PC-3 (cell line): ENCODE measurements around the gene TAOK2. TPM values are rescaled to one million over a fixed set of nuclear protein-coding genes. Genes with fewer than 3 reads are reported as not detected.

Source experiments
- ATAC-seq: fragments of 200-7000 bp; cut with Tn5 transposase; 2 replicates; pipeline ENCODE4 v1.9.1; 2020; ENCODE audit warnings: mild to moderate bottlenecking, moderate library complexity
- BruUV-seq: library from RNA; stranded (reverse); fragments of 400-500 nt; replicated peaks from 2 replicates; lab custom pipeline; 2021; lab: Mats Ljungman, UMichigan
- CTCF ChIA-PET: fragments of 300-600 bp; sonication (Branson Sonifier 250); formaldehyde crosslinking; loops from one replicate; lab custom pipeline; 2022; ENCODE audit warnings: antibody characterized with exemption; lab: Charles Lee
- POLR2A ChIA-PET: fragments of 300-600 bp; sonication (Branson Sonifier 250); formaldehyde crosslinking; loops from one replicate; lab custom pipeline; 2022; ENCODE audit warnings: antibody characterized with exemption; ENCODE audit not compliant: unreplicated experiment; lab: Charles Lee
- DNase-seq: peaks from one replicate; pipeline ENCODE4 v3.0.0-alpha.2; 2015
- H2AFZ ChIP-seq: fragments of 300-600 bp; sonication (generic); 2 replicates; pipeline ENCODE4 v1.6.0; 2016; ENCODE audit warnings: antibody characterized with exemption, low read length
- H3F3A ChIP-seq: fragments of 300-600 bp; sonication (generic); one replicate; pipeline ENCODE4 v1.6.0; 2017; ENCODE audit warnings: antibody characterized with exemption, low read length, control low read depth, mild to moderate bottlenecking; ENCODE audit not compliant: unreplicated experiment
- H3K27ac ChIP-seq: fragments of 300-600 bp; sonication (generic); 2 replicates; pipeline ENCODE4 v1.5.1; 2016; ENCODE audit warnings: mild to moderate bottlenecking, low read length
- H3K27me3 ChIP-seq: fragments of 300-600 bp; sonication (generic); 2 replicates; pipeline ENCODE4 v1.6.1; 2016; ENCODE audit warnings: low read length, mixed read lengths
- H3K36me3 ChIP-seq: fragments of 300-600 bp; sonication (generic); 2 replicates; pipeline ENCODE4 v1.6.1; 2016; ENCODE audit warnings: low read depth, mixed run types, low read length, mixed read lengths
- H3K4me1 ChIP-seq: fragments of 300-600 bp; sonication (generic); 2 replicates; pipeline ENCODE4 v1.5.1; 2016; ENCODE audit warnings: low read length; ENCODE audit not compliant: insufficient read depth
- H3K4me2 ChIP-seq: fragments of 300-600 bp; sonication (generic); 2 replicates; pipeline ENCODE4 v1.6.0; 2016; ENCODE audit warnings: low read length
- H3K4me3 ChIP-seq: fragments of 300-600 bp; sonication (generic); 2 replicates; pipeline ENCODE4 v1.5.1; 2016; ENCODE audit warnings: mild to moderate bottlenecking, low read length, mixed read lengths
- H3K79me2 ChIP-seq: fragments of 300-600 bp; sonication (generic); 2 replicates; pipeline ENCODE4 v1.6.1; 2017; ENCODE audit warnings: low read length, mixed read lengths
- H3K9ac ChIP-seq: fragments of 300-600 bp; sonication (generic); 2 replicates; pipeline ENCODE4 v1.6.0; 2016; ENCODE audit warnings: mild to moderate bottlenecking, low read length
- H3K9me2 ChIP-seq: fragments of 300-600 bp; sonication (generic); replicated peaks from 2 replicates; pipeline ENCODE4 v1.6.1; 2016; ENCODE audit warnings: mixed run types, low read length, mixed read lengths
- H3K9me3 ChIP-seq: fragments of 300-600 bp; sonication (generic); 2 replicates; pipeline ENCODE4 v1.6.1; 2016; ENCODE audit warnings: low read length, mixed read lengths
- H4K20me1 ChIP-seq: fragments of 300-600 bp; sonication (generic); 2 replicates; pipeline ENCODE4 v1.6.1; 2016; ENCODE audit warnings: low read length, mixed read lengths
- EZH2 ChIP-seq: fragments of 300-600 bp; sonication (generic); IDR thresholded peaks from one replicate; pipeline ENCODE4 v1.6.1; 2017; ENCODE audit warnings: antibody characterized with exemption, mild to moderate bottlenecking, low read length; ENCODE audit not compliant: unreplicated experiment
- EZH2phosphoT487 ChIP-seq: fragments of 300-600 bp; sonication (generic); IDR thresholded peaks from 2 replicates; pipeline ENCODE4 v1.6.1; 2018; ENCODE audit warnings: mild to moderate bottlenecking, antibody characterized with exemption, low read length, borderline replicate concordance
- intact Hi-C: fragments of 100-400 bp; cut with micrococcal nuclease; formaldehyde crosslinking; loops from 2 replicates; pipeline ENCODE4 v1.9.0; 2023
- total RNA-seq: library from RNA; depleted of rRNA; stranded (reverse); fragments of >200 nt; gene quantifications from 2 replicates; pipeline ENCODE4 v1.2.3, GENCODE V29; 2014
- TF ChIP-seq, protein P1 (sequence below): fragments of 300-600 bp; sonication (generic); conservative IDR thresholded peaks from 2 replicates; pipeline ENCODE4 v1.5.1; 2017; ENCODE audit warnings: antibody characterized with exemption, low read depth, mild to moderate bottlenecking, low read length

TAOK2 gene
- total RNA-seq, 1 experiment from 2014 or later: 34.1 TPM

DNA sequence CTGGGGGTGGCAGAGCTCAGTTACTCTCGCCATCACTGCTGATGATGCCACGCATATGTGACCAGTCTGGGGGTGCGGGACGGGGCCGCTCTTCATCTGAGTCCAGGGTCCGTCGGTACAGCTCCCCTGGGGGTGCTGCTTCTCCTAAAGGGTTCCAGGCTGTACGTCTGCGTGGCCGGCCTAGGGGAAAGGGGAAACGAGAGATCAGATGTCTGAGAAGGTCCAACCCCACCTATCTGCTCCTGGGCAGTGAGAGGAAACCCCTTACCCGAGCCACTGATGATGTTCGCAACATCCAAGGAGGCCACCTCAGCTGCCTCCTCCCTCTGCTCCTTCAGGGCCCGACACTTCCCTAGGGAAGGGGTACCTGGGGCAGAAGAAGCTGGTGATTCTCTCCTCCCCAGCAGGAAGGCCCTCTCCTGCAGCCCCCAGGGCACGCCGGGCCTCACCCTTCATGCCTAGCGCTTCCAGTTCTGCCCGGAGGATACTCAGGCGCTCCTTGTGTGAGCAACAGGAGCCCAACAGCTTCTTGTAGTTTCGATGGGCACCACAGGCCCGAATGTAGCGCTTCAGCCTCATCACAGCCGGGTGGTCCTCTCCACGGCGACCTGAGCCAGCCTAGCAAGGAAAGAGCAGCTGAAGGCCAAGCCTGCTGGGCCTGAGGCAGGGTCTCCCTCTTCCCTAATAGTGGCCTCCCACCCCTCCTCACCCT lies 19.7 kb downstream of the TAOK2 start:
- H3K9ac ChIP-seq: no peak overlapping the region
- DNase-seq: no peak
- no peaks in the 10 kb centered on the region for H3K9me3 ChIP-seq
- POLR2A ChIA-PET: interaction anchor here (0.6 kb wide), 1 partner anchor 51 kb away, joined by 3 read pairs; no protein-coding TSS in a partner anchor
- intact Hi-C loops: no loop called here
- TF ChIP-seq EZH2 (no peak), EZH2phosphoT487 (no peak)
- TF ChIP-seq, protein P1, sequence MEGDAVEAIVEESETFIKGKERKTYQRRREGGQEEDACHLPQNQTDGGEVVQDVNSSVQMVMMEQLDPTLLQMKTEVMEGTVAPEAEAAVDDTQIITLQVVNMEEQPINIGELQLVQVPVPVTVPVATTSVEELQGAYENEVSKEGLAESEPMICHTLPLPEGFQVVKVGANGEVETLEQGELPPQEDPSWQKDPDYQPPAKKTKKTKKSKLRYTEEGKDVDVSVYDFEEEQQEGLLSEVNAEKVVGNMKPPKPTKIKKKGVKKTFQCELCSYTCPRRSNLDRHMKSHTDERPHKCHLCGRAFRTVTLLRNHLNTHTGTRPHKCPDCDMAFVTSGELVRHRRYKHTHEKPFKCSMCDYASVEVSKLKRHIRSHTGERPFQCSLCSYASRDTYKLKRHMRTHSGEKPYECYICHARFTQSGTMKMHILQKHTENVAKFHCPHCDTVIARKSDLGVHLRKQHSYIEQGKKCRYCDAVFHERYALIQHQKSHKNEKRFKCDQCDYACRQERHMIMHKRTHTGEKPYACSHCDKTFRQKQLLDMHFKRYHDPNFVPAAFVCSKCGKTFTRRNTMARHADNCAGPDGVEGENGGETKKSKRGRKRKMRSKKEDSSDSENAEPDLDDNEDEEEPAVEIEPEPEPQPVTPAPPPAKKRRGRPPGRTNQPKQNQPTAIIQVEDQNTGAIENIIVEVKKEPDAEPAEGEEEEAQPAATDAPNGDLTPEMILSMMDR: no peak
- H3K4me2 ChIP-seq: no peak overlapping the region
- BruUV-seq: no TSS peak
- no peaks in the 10 kb centered on the region for H3K9me2 ChIP-seq
- no peaks in the 10 kb centered on the region for H3K27me3 ChIP-seq
- H3K4me1 ChIP-seq: peaks cover 24% of the 10 kb centered on the region
- peaks cover 12% of the 10 kb centered on the region for H3K79me2 ChIP-seq
- no peak overlapping the region for H3K4me3 ChIP-seq
- H3F3A ChIP-seq: no peaks in the 10 kb centered on the region
- H3K27ac ChIP-seq: no peak overlapping the region
- no peaks in the 10 kb centered on the region for H4K20me1 ChIP-seq
- no peak for ATAC-seq
- no peak overlapping the region for H2AFZ ChIP-seq
- CTCF ChIA-PET: no interaction called here
- H3K36me3 ChIP-seq: peaks cover 8% of the 10 kb centered on the region; the same call in 1 of the 2 replicates

DNA sequence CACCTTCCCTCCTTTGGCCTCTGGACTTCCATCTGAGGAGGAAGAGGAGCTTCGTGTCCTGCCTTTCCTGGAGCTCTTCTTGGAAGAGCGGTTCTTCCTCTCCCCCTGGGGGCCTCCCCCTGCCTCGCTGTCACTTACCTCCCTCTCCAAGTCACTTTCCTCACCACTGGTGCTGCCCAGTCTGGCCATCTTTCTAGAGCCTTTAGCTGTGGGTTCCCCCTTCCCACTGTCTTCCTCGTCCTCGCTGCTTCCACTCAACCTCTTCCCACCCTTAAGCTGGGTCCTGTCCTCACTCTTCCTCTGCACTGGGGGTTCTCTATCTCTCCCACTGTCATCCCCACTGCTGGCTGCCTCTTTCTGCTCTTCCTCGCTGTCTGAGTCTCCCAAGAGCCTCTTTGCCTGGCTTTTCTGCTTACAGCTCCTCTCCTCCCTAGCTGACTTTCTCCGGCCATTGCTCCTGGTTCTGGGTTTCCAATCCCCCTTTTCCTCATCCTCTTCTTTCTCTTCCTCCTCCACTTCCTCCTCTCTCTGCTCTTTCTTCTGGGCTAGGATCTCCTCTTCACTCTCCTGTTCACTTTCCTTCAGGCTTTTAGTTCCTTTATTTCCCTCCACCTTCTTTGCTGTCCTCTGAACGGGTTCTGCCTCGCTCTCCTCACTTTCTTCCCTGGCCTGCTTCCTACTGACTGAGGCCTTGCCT lies 20.4 kb downstream of the TAOK2 start:
- Histone ChIP-seq H3K27ac (peak overlapping the region; percentile 92), H3K9ac (peak overlapping the region; percentile 100)
- no TSS peak for BruUV-seq

More for the DNA sequence above, 20.4 kb downstream of the TAOK2 start:
- H3K79me2 ChIP-seq: peaks cover 12% of the 10 kb centered on the region
- intact Hi-C loops: no loop called here
- no peak overlapping the region for H2AFZ ChIP-seq
- H3F3A ChIP-seq: no peaks in the 10 kb centered on the region
- H3K36me3 ChIP-seq: peaks cover 8% of the 10 kb centered on the region; the same call in 1 of the 2 replicates
- H3K27me3 ChIP-seq: no peaks in the 10 kb centered on the region
- ATAC-seq (no peak), DNase-seq (no peak)
- peak overlapping the region; percentile 100 for H3K4me2 ChIP-seq
- POLR2A ChIA-PET: no interaction called here
- H4K20me1 ChIP-seq: no peaks in the 10 kb centered on the region
- CTCF ChIA-PET: no interaction called here
- peak overlapping the region; percentile 91 for H3K4me3 ChIP-seq
- no peaks in the 10 kb centered on the region for H3K9me3 ChIP-seq
- TF ChIP-seq EZH2phosphoT487 (no peak), EZH2 (no peak)
- TF ChIP-seq, protein P1: no peak
- peaks cover 24% of the 10 kb centered on the region for H3K4me1 ChIP-seq
- no peaks in the 10 kb centered on the region for H3K9me2 ChIP-seq
